WI38 (cell line): ENCODE measurements around the gene MED16.

ENCODE experiments used
- H3K4me3 ChIP-seq: 2 replicates; pipeline ENCODE4 v1.5.1; 2011; ENCODE audit warnings: low read depth, mild to moderate bottlenecking, control low read depth, low read length
- TF ChIP-seq, protein P1 (sequence below): IDR thresholded peaks from 2 replicates; pipeline ENCODE4 v1.5.1; 2012; ENCODE audit warnings: low read depth, mild to moderate bottlenecking, control low read depth, low read length

The MED16 gene

DNA sequence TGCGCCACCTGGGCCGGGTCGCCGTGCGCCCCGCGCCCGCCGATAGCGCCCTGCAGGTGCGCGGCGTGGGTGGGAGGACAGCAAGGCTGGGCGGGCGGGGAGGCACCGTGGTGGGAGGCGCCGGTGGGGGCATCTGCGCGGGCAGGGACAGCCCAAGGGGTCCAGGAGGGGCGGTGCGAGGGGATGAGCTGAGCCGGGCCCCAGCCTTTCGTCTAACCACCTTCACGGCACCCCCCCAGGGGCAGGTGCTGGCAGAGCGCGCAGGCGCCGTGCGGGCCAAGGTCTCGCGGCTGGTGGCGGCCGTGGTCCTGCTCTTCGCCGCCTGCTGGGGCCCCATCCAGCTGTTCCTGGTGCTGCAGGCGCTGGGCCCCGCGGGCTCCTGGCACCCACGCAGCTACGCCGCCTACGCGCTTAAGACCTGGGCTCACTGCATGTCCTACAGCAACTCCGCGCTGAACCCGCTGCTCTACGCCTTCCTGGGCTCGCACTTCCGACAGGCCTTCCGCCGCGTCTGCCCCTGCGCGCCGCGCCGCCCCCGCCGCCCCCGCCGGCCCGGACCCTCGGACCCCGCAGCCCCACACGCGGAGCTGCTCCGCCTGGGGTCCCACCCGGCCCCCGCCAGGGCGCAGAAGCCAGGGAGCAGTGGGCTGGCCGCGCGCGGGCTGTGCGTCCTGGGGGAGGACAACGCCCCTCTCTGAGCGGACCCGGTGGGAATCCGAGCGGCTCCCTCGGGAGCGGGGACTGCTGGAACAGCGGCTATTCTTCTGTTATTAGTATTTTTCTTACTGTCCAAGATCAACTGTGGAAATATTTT, 27.3 kb upstream of the MED16 start:
- TF ChIP-seq, protein P1, sequence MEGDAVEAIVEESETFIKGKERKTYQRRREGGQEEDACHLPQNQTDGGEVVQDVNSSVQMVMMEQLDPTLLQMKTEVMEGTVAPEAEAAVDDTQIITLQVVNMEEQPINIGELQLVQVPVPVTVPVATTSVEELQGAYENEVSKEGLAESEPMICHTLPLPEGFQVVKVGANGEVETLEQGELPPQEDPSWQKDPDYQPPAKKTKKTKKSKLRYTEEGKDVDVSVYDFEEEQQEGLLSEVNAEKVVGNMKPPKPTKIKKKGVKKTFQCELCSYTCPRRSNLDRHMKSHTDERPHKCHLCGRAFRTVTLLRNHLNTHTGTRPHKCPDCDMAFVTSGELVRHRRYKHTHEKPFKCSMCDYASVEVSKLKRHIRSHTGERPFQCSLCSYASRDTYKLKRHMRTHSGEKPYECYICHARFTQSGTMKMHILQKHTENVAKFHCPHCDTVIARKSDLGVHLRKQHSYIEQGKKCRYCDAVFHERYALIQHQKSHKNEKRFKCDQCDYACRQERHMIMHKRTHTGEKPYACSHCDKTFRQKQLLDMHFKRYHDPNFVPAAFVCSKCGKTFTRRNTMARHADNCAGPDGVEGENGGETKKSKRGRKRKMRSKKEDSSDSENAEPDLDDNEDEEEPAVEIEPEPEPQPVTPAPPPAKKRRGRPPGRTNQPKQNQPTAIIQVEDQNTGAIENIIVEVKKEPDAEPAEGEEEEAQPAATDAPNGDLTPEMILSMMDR: no peak

DNA sequence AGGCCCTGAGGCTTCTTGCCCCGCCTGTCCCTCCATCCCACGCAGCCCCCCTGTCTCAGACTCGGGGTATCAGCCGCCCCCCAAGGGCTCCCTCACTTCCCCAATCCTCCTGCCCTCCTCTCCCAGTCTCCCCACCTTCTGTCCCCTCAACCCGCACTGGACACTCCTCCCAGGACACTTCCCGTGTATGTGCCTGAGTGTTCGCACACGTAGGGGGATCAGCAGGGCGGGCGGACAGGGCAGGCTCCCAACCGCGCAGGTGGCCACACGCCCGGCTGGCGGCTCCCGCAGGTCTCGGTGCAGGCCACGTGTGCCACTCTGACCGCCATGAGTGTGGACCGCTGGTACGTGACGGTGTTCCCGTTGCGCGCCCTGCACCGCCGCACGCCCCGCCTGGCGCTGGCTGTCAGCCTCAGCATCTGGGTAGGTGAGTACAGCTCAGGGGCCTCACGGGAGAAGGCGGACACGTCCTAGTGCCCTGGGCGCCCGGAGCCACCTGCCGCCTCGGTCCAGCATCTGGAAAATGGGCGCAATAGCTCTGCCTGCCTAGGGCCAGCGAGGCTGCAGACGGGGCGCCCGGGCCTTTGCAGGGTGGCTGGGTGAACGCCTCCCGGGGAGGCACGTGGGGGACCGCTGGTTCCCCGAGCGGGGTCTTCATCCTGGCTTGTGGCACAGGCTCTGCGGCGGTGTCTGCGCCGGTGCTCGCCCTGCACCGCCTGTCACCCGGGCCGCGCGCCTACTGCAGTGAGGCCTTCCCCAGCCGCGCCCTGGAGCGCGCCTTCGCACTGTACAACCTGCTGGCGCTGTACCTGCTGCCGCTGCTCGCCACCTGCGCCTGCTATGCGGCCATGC, 26.4 kb upstream of the MED16 start:
- no peak overlapping the region for H3K4me3 ChIP-seq
- TF ChIP-seq, protein P1: no peak

More for the DNA sequence above, 27.3 kb upstream of the MED16 start:
- no peak overlapping the region for H3K4me3 ChIP-seq

DNA sequence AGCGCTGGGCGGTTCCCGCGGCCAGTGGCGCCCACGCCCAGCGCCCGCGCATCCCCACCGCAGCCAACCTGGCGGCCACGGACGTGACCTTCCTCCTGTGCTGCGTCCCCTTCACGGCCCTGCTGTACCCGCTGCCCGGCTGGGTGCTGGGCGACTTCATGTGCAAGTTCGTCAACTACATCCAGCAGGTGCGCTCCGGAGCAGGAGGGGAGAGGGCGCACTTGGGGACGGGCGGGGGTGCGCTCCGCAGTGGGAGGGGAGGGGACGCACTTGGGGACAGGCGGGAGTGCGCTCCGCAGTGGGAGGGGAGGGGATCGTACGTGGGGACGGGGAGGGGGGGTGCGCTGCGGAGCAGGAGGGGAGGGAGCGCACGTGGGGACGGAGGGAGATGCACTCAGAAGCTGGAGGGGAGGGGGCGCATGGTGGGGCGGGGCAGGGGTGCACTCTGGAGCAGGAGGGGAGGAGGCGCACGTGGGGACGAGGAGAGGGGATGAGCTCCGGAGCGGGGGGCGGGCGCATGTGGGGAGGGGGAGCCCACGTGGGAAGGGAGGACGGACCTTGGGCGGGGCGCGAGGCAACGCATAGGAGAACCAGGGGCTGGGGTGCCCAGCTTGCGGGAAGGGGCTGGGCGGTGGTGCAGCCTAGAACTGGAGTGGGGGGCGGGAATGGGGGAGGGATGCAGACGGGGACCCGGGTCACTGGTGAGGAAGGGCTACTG, 25.7 kb upstream of the MED16 start:
- TF ChIP-seq, protein P1: no peak
- no peak overlapping the region for H3K4me3 ChIP-seq

DNA sequence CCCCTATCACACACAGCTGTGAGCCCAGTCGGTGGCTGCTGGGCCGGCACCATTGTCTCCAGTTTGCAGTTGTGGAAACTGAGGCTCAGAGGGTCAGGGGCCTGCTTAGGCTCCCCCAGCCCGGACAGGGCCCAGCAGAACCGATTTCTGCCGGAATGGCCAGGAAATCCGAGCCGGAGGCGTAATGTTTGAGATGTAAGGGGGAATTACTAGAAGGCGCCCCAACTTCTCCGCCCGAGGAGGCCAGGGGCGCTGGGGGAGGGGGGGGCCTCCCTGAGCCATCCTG, 25.1 kb upstream of the MED16 start:
- TF ChIP-seq, protein P1: no peak
- H3K4me3 ChIP-seq: no peak overlapping the region

DNA sequence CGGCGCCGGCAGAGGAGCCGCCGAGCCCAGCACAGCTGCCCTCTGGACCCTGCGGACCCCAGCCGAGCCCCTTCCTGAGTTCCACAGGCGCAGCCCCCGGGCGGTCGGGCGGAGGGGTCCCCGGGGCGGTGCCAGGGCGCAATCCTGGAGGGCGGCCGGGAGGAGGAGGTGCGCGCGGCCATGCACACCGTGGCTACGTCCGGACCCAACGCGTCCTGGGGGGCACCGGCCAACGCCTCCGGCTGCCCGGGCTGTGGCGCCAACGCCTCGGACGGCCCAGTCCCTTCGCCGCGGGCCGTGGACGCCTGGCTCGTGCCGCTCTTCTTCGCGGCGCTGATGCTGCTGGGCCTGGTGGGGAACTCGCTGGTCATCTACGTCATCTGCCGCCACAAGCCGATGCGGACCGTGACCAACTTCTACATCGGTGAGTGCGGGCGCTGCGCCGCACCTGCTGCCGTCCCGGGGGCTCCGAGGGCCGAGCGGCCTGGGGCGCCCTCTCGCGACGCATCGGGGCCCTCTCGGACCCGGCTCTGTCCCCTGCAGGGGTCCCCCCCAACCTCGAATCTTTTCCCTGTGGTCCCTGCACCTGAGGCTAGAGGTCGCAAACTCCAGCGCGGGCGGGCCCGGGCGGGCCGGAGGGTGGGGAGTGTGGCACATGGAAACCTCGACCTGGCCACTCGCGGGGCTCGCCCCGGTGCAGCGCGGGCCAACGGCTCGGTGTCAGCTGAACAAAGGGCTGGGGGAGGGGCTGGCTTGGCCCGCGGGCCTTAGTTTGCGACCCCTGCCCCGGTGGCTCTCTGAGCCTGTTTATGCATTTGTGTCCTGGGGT, 24.6 kb upstream of the MED16 start, which contains the start of gene KISS1R:
Gene KISS1R, plus strand, starts transcription at position 11 of the 829 bp plus-strand sequence. Its CDS starts 170 bp downstream, at position 181.
- H3K4me3 ChIP-seq: peak within 1 kb of the TSS; percentile 14; the same call in 1 of the 2 replicates
- TF ChIP-seq, protein P1: peak; percentile 26; the same call in 1 of the 2 replicates

DNA sequence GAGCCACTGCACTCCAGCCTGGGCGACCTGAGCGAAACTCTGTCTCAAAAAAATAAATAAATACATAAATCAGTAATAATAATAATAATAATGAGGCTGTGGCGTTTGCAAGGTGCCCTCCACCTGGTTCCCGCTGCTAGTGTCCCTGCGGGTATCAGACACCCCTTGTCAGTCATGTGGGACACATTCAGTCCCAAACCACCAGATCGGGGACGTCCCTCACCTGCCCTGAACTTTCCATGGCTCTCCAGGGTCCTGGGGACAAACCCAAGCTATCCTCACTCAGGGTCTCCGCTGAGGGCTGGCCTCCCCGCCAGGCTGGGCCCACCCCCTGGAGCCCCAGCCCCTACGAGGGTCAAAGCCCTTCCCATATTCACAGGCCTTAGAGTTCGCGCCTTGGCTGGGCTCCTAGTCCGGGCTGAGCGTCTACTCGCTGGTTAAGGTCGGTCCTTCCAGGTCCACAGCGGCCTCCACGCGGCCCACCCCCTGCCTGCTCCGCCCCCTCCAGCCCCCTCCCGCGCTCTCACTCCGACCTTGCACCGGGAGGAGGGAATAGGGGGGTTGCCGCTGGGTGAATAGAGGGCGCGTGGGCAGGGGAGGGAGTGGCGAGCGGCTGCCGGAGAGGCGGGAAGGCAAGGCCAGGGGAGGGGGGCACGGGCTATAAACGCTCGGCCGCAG, 23.8 kb upstream of the MED16 start:
- no peak overlapping the region for H3K4me3 ChIP-seq
- TF ChIP-seq, protein P1: no peak
